GM18951 (cell line): ENCODE results near the gene TMEM184A.

ENCODE experiments used
- POLR2A ChIP-seq: IDR thresholded peaks from 4 replicates; pipeline ENCODE4 v1.6.1; 2011; ENCODE audit warnings: mild to moderate bottlenecking; ENCODE audit not compliant: insufficient read length, insufficient read depth; ENCODE audit errors: extremely low read depth
- in situ Hi-C: fragments of 300-500 bp; cut with MboI; formaldehyde crosslinking; loops from one replicate; pipeline ENCODE4 v1.12.0; 2022; ENCODE audit warnings: low sequenced_read_pairs, mixed read lengths, inconsistent platforms; ENCODE audit not compliant: unreplicated experiment

The TMEM184A gene

GRCh38 chr7:1593904-1594421 lies 38.0 kb upstream of the TMEM184A start:
- in situ Hi-C loops = no loop called here
- TF ChIP-seq POLR2A = no peak

GRCh38 chr7:1593091-1593866 lies 37.3 kb upstream of the TMEM184A start:
- no peak for TF ChIP-seq POLR2A
- in situ Hi-C loops = no loop called here

- TF ChIP-seq POLR2A = no peak
- in situ Hi-C loops = no loop called here
These were observed 36.4 kb upstream of the TMEM184A start for GRCh38 chr7:1592299-1592871.

- in situ Hi-C loops = no loop called here
- TF ChIP-seq POLR2A = no peak
These were observed 35.9 kb upstream of the TMEM184A start for GRCh38 chr7:1591876-1592275.

GRCh38 chr7:1591396-1591795 lies 35.4 kb upstream of the TMEM184A start:
- no peak for TF ChIP-seq POLR2A

GRCh38 chr7:1590887-1591286 lies 34.9 kb upstream of the TMEM184A start:
- in situ Hi-C loops = no loop called here
- no peak for TF ChIP-seq POLR2A

More at GRCh38 chr7:1591396-1591795, 35.4 kb upstream of the TMEM184A start:
- in situ Hi-C loops = no loop called here

GRCh38 chr7:1590476-1590875 lies 34.5 kb upstream of the TMEM184A start:
- TF ChIP-seq POLR2A = no peak
- in situ Hi-C loops = no loop called here

- TF ChIP-seq POLR2A = no peak
- in situ Hi-C loops = no loop called here
These were observed 33.0 kb upstream of the TMEM184A start for GRCh38 chr7:1588978-1589377.

GRCh38 chr7:1587738-1588137 lies 31.7 kb upstream of the TMEM184A start:
- in situ Hi-C loops = no loop called here
- TF ChIP-seq POLR2A = no peak

GRCh38 chr7:1586827-1587705 lies 31.1 kb upstream of the TMEM184A start:
- no peak for TF ChIP-seq POLR2A
- in situ Hi-C loops = no loop called here

- TF ChIP-seq POLR2A = no peak
- in situ Hi-C loops = no loop called here
These were observed 30.3 kb upstream of the TMEM184A start for GRCh38 chr7:1586126-1586826.

- in situ Hi-C loops = no loop called here
- no peak for TF ChIP-seq POLR2A
These were observed 29.4 kb upstream of the TMEM184A start for GRCh38 chr7:1585142-1585981.
